Naive thymus-derived CD4-positive, alpha-beta T cell (primary cell): ENCODE results near the gene MYT1. TPM values are rescaled to one million over a fixed set of nuclear protein-coding genes. Genes with fewer than 3 reads are reported as not detected.
A peak's percentile ranks its signal among the peaks of the same experiment; 100 is the strongest.

Experiments used
- ATAC-seq: fragments of 150-1000 bp; cut with Tn5 transposase; 2 replicates; pipeline ENCODE4 v1.10.0; 2021; ENCODE audit warnings: mild to moderate bottlenecking, moderate library complexity
- CTCF ChIA-PET: fragments of 350-600 bp; sonication (Branson Sonifier 250); formaldehyde crosslinking; loops from one replicate; lab custom pipeline; 2021; ENCODE audit warnings: antibody characterized with exemption; lab: Charles Lee
- POLR2A ChIA-PET: fragments of 350-600 bp; sonication (Branson Sonifier 250); formaldehyde crosslinking; loops from one replicate; lab custom pipeline; 2021; ENCODE audit warnings: antibody characterized with exemption, inconsistent platforms; lab: Charles Lee
- DNase-seq, 9 donors: peaks; one replicate each; pipeline versions ENCODE4 v3.0.0 to v3.0.0-alpha.2; 2020 to 2022; ENCODE audit warnings: mixed read lengths in 1 of 9
- H3K27ac ChIP-seq: one replicate; pipeline ENCODE4 v1.7.0; 2013; ENCODE audit warnings: mild to moderate bottlenecking, low read depth, low read length, moderate library complexity
- H3K27me3 ChIP-seq, 2 donors: one replicate each; pipeline ENCODE4 v1.7.0; 2013; ENCODE audit warnings: low read length in 2 of 2, mild to moderate bottlenecking in 2 of 2, moderate library complexity in 2 of 2; ENCODE audit not compliant: control insufficient read depth in 2 of 2, insufficient read depth in 2 of 2
- H3K36me3 ChIP-seq, 3 experiments: 1 replicate in 2 of 3; 2 replicates in 1 of 3; pipeline ENCODE4 v1.7.0; 2013; ENCODE audit warnings: low read length in 3 of 3, mild to moderate bottlenecking in 3 of 3, moderate library complexity in 1 of 3; ENCODE audit not compliant: insufficient read depth in 3 of 3, control insufficient read depth in 2 of 3
- H3K4me1 ChIP-seq, 2 donors: one replicate each; pipeline ENCODE4 v1.7.0; 2013; ENCODE audit warnings: low read length in 2 of 2, mild to moderate bottlenecking in 2 of 2, moderate library complexity in 1 of 2; ENCODE audit not compliant: control insufficient read depth in 2 of 2, insufficient read depth in 2 of 2
- H3K4me3 ChIP-seq: 2 replicates; pipeline ENCODE4 v1.7.0; 2013; ENCODE audit warnings: mild to moderate bottlenecking, low read length
- H3K9me3 ChIP-seq, 3 experiments: 1 replicate in 2 of 3; 2 replicates in 1 of 3; pipeline ENCODE4 v1.7.0; 2013; ENCODE audit warnings: low read length in 3 of 3; ENCODE audit not compliant: control insufficient read depth in 2 of 3
- H3K27ac Mint-ChIP-seq, 9 donors: one replicate each; pipeline ENCODE4 v1.8.0; 2020 to 2022; ENCODE audit warnings: mixed read lengths in 9 of 9, mild to moderate bottlenecking in 8 of 9, moderate library complexity in 5 of 9, inconsistent platforms in 2 of 9
- H3K27me3 Mint-ChIP-seq, 5 donors: one replicate each; pipeline ENCODE4 v1.8.0; 2021 to 2022; ENCODE audit warnings: mixed read lengths in 5 of 5, mild to moderate bottlenecking in 1 of 5
- H3K36me3 Mint-ChIP-seq, 5 donors: one replicate each; pipeline ENCODE4 v1.8.0; 2020 to 2022; ENCODE audit warnings: mixed read lengths in 5 of 5, mild to moderate bottlenecking in 3 of 5, inconsistent platforms in 1 of 5
- H3K4me1 Mint-ChIP-seq, 7 donors: one replicate each; pipeline ENCODE4 v1.8.0; 2020 to 2022; ENCODE audit warnings: mixed read lengths in 7 of 7, mild to moderate bottlenecking in 3 of 7, inconsistent platforms in 1 of 7
- H3K4me3 Mint-ChIP-seq, 10 donors: one replicate each; pipeline ENCODE4 v1.8.0; 2020 to 2022; ENCODE audit warnings: mild to moderate bottlenecking in 10 of 10, mixed read lengths in 10 of 10, moderate library complexity in 6 of 10, inconsistent platforms in 2 of 10
- H3K9me3 Mint-ChIP-seq, 11 donors: one replicate each; pipeline ENCODE4 v1.8.0; 2020 to 2022; ENCODE audit warnings: mixed read lengths in 11 of 11, mild to moderate bottlenecking in 4 of 11, inconsistent platforms in 1 of 11, moderate library complexity in 1 of 11
- intact Hi-C, 2 donors: fragments of 100-400 bp; cut with micrococcal nuclease; formaldehyde crosslinking; loops; one replicate each; pipeline ENCODE4 v1.15.1; 2023
- polyA plus RNA-seq, 2 donors: library from polyadenylated mRNA; unstranded; fragments of 300-500 nt; fragmentation: Illumina TruSeq; gene quantifications; one replicate each; pipeline ENCODE4 v1.2.3, GENCODE V29; 2021
- total RNA-seq, 6 experiments: library from RNA in 5 of 6; stranded (reverse) in 5 of 6; gene quantifications; 1 replicate in 5 of 6; 2 replicates in 1 of 6; pipeline ENCODE4 v1.2.3 and lab custom pipeline; 2021 to 2026

The MYT1 gene
- total and polyA plus RNA-seq, 7 experiments from 2014 or later: not detected

DNA sequence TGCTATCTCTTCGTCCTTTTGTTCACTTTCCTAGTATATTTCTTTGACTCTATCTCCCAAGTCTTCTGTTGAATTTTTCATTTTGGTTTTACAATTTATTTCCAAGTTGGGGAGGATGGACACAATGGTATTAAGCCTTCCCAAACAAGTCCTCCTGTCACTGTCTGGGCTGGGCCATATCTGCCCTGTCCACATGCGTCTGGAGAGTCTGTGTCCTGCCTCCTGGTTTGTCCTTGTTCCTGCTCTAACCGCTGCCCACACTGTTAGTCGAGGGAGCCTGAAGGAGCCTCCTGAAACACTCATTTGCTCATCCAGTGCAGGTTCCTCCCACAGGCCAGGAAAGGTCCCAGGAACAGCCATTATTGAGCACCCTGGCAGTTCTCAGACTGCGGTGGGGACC is 17.1 kb downstream of the MYT1 start:
- ATAC-seq (no peak), DNase-seq (no peak)
- Histone ChIP-seq H3K27me3 (no peaks in the 10 kb centered on the region), H3K9me3 (no peaks in the 10 kb centered on the region), H3K27ac (no peak overlapping the region), H3K4me1 (no peaks in the 10 kb centered on the region), H3K36me3 (no peaks in the 10 kb centered on the region), H3K4me3 (no peak overlapping the region)
- Mint-ChIP-seq H3K27me3 (peaks cover 3 to 17% (median 10%) of the 10 kb centered on the region in 5 donors), H3K4me3 (peak overlapping the region in 1 of 10 donors; percentile 68), H3K9me3 (peaks cover 0 to 12% (median 0%) of the 10 kb centered on the region in 11 donors), H3K36me3 (no peaks in the 10 kb centered on the region), H3K27ac (peak overlapping the region in 1 of 9 donors; percentile 6), H3K4me1 (peaks cover 4 to 32% (median 12%) of the 10 kb centered on the region in 7 donors)
- intact Hi-C loops: no loop called here
- CTCF ChIA-PET: no interaction called here
- POLR2A ChIA-PET: no interaction called here

DNA sequence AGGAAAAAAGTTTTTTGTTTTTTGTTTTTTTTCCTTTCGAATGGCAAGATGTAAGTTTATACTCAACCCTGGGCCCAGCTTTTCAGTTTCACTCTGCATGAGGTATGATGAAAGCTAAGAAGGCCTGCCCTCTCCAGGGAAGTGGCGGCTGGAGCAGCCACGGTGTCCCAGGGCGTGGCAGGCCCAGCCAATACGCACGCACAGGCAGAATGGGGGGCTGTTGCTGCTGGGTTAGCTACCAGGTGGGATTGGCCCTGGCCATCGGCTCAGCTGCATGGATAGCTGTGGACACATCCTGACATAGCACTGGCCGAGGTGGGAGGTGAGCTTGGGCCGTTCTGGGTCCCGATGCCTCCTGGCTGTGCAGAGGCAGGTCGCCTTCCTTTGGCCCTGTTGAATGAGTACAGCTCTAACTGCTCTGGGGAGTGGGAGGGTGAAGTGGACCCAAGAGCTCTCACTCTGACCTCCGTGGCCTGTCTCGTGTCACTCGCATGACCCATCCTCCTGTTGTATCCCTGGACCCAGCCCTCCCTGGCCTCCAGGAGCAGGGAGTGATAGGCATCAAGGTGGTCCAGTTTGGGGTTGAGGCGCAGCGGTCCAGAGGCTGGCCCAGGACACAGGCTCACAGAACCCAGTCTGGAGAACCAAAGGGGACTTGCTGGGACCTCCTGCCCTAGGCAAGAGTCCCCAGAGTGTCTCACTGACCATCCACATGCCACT is 18.1 kb downstream of the MYT1 start:
- Mint-ChIP-seq H3K4me3 (no peak overlapping the region), H3K36me3 (no peaks in the 10 kb centered on the region), H3K4me1 (peaks cover 4 to 32% (median 12%) of the 10 kb centered on the region in 7 donors), H3K27ac (no peak overlapping the region), H3K9me3 (peaks cover 0 to 13% (median 0%) of the 10 kb centered on the region in 11 donors), H3K27me3 (peaks cover 3 to 12% (median 7%) of the 10 kb centered on the region in 5 donors)
- H3K4me1 ChIP-seq: no peaks in the 10 kb centered on the region
- H3K9me3 ChIP-seq: no peaks in the 10 kb centered on the region
- CTCF ChIA-PET: no interaction called here
- POLR2A ChIA-PET: no interaction called here
- H3K27me3 ChIP-seq: no peaks in the 10 kb centered on the region
- ATAC-seq: no peak
- no peaks in the 10 kb centered on the region for H3K36me3 ChIP-seq
- intact Hi-C loops: no loop called here
- no peak for DNase-seq
- H3K27ac ChIP-seq: no peak overlapping the region
- H3K4me3 ChIP-seq: no peak overlapping the region

DNA sequence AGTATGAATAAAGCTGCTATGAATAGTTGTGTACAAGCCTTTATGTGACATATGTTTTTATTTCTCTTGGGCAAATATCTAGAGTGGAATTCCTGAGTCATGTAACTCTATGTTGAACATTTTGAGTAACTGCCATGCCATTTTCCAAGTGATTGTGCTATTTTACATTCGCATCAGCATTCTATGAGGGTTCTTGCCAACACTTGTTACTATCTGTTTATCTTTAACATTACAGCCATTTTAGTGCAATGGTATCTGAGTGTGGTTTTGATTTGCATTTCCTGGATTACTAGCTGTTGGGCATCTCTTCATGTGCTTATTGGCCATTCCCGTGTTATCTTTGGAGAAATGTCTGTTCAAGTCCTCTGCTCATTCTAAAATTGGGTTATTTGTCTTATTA is 19.1 kb downstream of the MYT1 start:
- no peak for ATAC-seq
- DNase-seq: no peak
- no peak overlapping the region for H3K27ac ChIP-seq
- no peaks in the 10 kb centered on the region for H3K9me3 ChIP-seq
- Mint-ChIP-seq H3K36me3 (no peaks in the 10 kb centered on the region), H3K9me3 (peaks cover 0 to 13% (median 0%) of the 10 kb centered on the region in 11 donors), H3K4me3 (no peak overlapping the region), H3K27ac (no peak overlapping the region), H3K4me1 (peaks cover 4 to 32% (median 12%) of the 10 kb centered on the region in 7 donors), H3K27me3 (peaks cover 3 to 12% (median 7%) of the 10 kb centered on the region in 5 donors)
- no peak overlapping the region for H3K4me3 ChIP-seq
- CTCF ChIA-PET: no interaction called here
- no peaks in the 10 kb centered on the region for H3K4me1 ChIP-seq
- intact Hi-C loops: no loop called here
- no peaks in the 10 kb centered on the region for H3K36me3 ChIP-seq
- H3K27me3 ChIP-seq: no peaks in the 10 kb centered on the region
- POLR2A ChIA-PET: no interaction called here

DNA sequence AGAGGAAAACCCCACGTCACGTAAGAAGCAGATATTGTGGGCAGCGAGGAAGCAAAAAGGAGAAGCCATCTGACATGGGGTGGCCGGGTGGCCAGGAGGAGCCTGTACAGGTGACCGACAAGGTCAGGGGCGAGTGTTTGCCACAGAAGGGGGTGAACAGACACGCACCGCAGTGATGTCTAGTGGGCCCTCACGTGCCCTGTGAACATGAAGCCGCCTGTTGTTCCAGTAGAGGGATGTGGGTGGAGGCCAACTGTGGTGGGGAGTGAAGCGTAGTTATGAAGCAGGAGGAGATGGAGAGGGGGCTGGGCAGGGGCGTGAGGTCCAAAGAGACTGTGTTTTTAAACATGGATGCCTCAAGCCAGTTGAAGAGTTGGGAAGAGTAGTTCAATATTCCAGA is 20.5 kb downstream of the MYT1 start:
- Histone ChIP-seq H3K9me3 (no peaks in the 10 kb centered on the region), H3K4me1 (no peaks in the 10 kb centered on the region), H3K27me3 (no peaks in the 10 kb centered on the region), H3K27ac (no peak overlapping the region), H3K36me3 (no peaks in the 10 kb centered on the region), H3K4me3 (no peak overlapping the region)
- DNase-seq (no peak), ATAC-seq (no peak)
- H3K4me3 Mint-ChIP-seq: peak overlapping the region in 1 of 10 donors; percentile 25
- ChIA-PET CTCF (no interaction called here), POLR2A (no interaction called here)
- H3K27ac Mint-ChIP-seq: no peak overlapping the region
- intact Hi-C loops: no loop called here
- peaks cover 0 to 11% (median 0%) of the 10 kb centered on the region in 11 donors for H3K9me3 Mint-ChIP-seq
- H3K36me3 Mint-ChIP-seq: no peaks in the 10 kb centered on the region
- H3K4me1 Mint-ChIP-seq: peaks cover 4 to 29% (median 12%) of the 10 kb centered on the region in 7 donors
- peaks cover 3 to 17% (median 7%) of the 10 kb centered on the region in 5 donors for H3K27me3 Mint-ChIP-seq

GRCh38 chr20:64185276-64185900 is 21.1 kb downstream of the MYT1 start:
- intact Hi-C loops: no loop called here
- ATAC-seq: no peak
- DNase-seq: no peak
- no peaks in the 10 kb centered on the region for H3K36me3 Mint-ChIP-seq
- CTCF ChIA-PET: no interaction called here
- no peaks in the 10 kb centered on the region for H3K27me3 ChIP-seq
- no peak overlapping the region for H3K4me3 ChIP-seq
- POLR2A ChIA-PET: no interaction called here
- H3K9me3 Mint-ChIP-seq: peaks cover 0 to 6% (median 0%) of the 10 kb centered on the region in 11 donors
- H3K4me3 Mint-ChIP-seq: no peak overlapping the region
- H3K4me1 Mint-ChIP-seq: peaks cover 0 to 23% (median 11%) of the 10 kb centered on the region in 7 donors
- no peaks in the 10 kb centered on the region for H3K36me3 ChIP-seq
- H3K27me3 Mint-ChIP-seq: peaks cover 3 to 17% (median 7%) of the 10 kb centered on the region in 5 donors
- H3K27ac Mint-ChIP-seq: no peak overlapping the region
- no peaks in the 10 kb centered on the region for H3K4me1 ChIP-seq
- H3K9me3 ChIP-seq: no peaks in the 10 kb centered on the region
- H3K27ac ChIP-seq: no peak overlapping the region

GRCh38 chr20:64186071-64186598 is 21.9 kb downstream of the MYT1 start:
- H3K9me3 ChIP-seq: no peaks in the 10 kb centered on the region
- Mint-ChIP-seq H3K4me1 (peaks cover 0 to 16% (median 7%) of the 10 kb centered on the region in 7 donors), H3K27me3 (peaks cover 3 to 17% (median 8%) of the 10 kb centered on the region in 5 donors), H3K36me3 (no peaks in the 10 kb centered on the region), H3K9me3 (peaks cover 0 to 6% (median 0%) of the 10 kb centered on the region in 11 donors), H3K27ac (no peak overlapping the region), H3K4me3 (no peak overlapping the region)
- no peak overlapping the region for H3K4me3 ChIP-seq
- ChIA-PET CTCF (no interaction called here), POLR2A (no interaction called here)
- no peak overlapping the region for H3K27ac ChIP-seq
- H3K4me1 ChIP-seq: no peaks in the 10 kb centered on the region
- H3K36me3 ChIP-seq: no peaks in the 10 kb centered on the region
- DNase-seq: no peak
- no peak for ATAC-seq
- intact Hi-C loops: no loop called here
- no peaks in the 10 kb centered on the region for H3K27me3 ChIP-seq
